22Rv1 (cell line): ENCODE data around the gene CABLES2.

ENCODE experiments used
- CTCF ChIP-seq: fragments of 450-650 bp; IDR thresholded peaks from 2 replicates; pipeline ENCODE4 v1.5.1; 2017; ENCODE audit warnings: mild to moderate bottlenecking
- ZFX ChIP-seq: fragments of 450-650 bp; IDR thresholded peaks from 2 replicates; pipeline ENCODE4 v1.6.1; 2017; ENCODE audit warnings: antibody characterized with exemption, borderline replicate concordance

GRCh38 chr20:62347151-62347404, 60.0 kb downstream of the CABLES2 start:
- no peak for TF ChIP-seq CTCF
- no peak for TF ChIP-seq ZFX
